Lower leg skin (tissue), 3 donors: Measurements from ENCODE around the gene ADAMTSL1.

ENCODE experiments used
- POLR2A ChIP-seq, 2 donors: fragments of 450-650 bp; IDR thresholded peaks; one replicate each; pipeline ENCODE4 v1.6.1; 2016 to 2017; ENCODE audit warnings: antibody characterized with exemption in 2 of 2, mild to moderate bottlenecking in 1 of 2, moderate library complexity in 1 of 2
- TF ChIP-seq, protein P1 (sequence below), 3 donors: fragments of 450-650 bp; IDR thresholded peaks; one replicate each; pipeline ENCODE4 v1.5.1; 2016; ENCODE audit warnings: antibody characterized with exemption in 3 of 3, mild to moderate bottlenecking in 3 of 3, moderate library complexity in 2 of 3

DNA sequence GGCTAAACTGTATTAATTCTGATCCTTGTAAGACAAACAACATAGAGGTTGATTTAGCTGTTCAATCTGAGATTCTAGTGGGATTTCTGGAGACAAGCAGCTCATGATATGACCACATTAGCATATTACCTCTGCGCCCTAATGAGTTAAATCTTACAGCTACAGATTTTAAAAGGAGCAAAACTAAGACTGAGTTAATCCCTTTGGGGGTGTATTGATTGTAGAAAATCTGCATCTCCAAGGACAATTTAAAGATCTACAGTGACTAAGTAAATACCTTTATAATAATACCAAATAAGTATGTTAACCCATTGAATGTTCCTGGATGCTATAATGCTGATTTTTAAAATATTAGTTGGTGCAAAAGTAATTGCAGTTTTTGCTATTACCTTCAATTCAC lies 33.2 kb downstream of the ADAMTSL1 start:
- TF ChIP-seq, protein P1, sequence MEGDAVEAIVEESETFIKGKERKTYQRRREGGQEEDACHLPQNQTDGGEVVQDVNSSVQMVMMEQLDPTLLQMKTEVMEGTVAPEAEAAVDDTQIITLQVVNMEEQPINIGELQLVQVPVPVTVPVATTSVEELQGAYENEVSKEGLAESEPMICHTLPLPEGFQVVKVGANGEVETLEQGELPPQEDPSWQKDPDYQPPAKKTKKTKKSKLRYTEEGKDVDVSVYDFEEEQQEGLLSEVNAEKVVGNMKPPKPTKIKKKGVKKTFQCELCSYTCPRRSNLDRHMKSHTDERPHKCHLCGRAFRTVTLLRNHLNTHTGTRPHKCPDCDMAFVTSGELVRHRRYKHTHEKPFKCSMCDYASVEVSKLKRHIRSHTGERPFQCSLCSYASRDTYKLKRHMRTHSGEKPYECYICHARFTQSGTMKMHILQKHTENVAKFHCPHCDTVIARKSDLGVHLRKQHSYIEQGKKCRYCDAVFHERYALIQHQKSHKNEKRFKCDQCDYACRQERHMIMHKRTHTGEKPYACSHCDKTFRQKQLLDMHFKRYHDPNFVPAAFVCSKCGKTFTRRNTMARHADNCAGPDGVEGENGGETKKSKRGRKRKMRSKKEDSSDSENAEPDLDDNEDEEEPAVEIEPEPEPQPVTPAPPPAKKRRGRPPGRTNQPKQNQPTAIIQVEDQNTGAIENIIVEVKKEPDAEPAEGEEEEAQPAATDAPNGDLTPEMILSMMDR (IDR thresholded peaks at IDR 0.05), result no peak
- TF ChIP-seq POLR2A (IDR thresholded peaks at IDR 0.05), result no peak
